Caco-2 (cell line): ENCODE data around the gene CREB5. TPM values are rescaled to one million over a fixed set of nuclear protein-coding genes. Genes with fewer than 3 reads are reported as not detected.

Experiments
- BruUV-seq: library from RNA; stranded (reverse); fragments of 400-500 nt; replicated peaks from 2 replicates; lab custom pipeline; 2021; lab: Mats Ljungman, UMichigan
- CTCF ChIA-PET: fragments of 300-600 bp; sonication (Branson Sonifier 250); formaldehyde crosslinking; loops from one replicate; lab custom pipeline; 2022; ENCODE audit warnings: antibody characterized with exemption; lab: Charles Lee
- POLR2A ChIA-PET: fragments of 300-600 bp; sonication (Branson Sonifier 250); formaldehyde crosslinking; loops from one replicate; lab custom pipeline; 2022; ENCODE audit warnings: antibody characterized with exemption; lab: Charles Lee
- DNase-seq, 2 experiments: peaks; one replicate each; pipeline versions ENCODE4 v3.0.0 to v3.0.0-alpha.2; 2020 to 2022
- H3K27me3 ChIP-seq: replicated peaks from 2 replicates; pipeline ENCODE4 v1.6.0; 2011; ENCODE audit warnings: low read length; ENCODE audit not compliant: control insufficient read depth, insufficient read depth
- H3K36me3 ChIP-seq: 2 replicates; pipeline ENCODE4 v1.5.1; 2011; ENCODE audit warnings: low read length; ENCODE audit not compliant: control insufficient read depth, insufficient read depth
- H3K4me1 ChIP-seq: fragments of 250-450 bp; sonication (Bioruptor Pico); 2 replicates; pipeline ENCODE4 v1.5.1; 2020; ENCODE audit warnings: mild to moderate bottlenecking
- H3K4me3 ChIP-seq: 2 replicates; pipeline ENCODE4 v1.5.1; 2011; ENCODE audit warnings: low read depth, mild to moderate bottlenecking, control low read depth, low read length
- H3K9me3 ChIP-seq: fragments of 250-450 bp; sonication (Bioruptor Pico); 2 replicates; pipeline ENCODE4 v1.5.1; 2020; ENCODE audit warnings: mild to moderate bottlenecking, moderate library complexity
- H3K27ac Mint-ChIP-seq: one replicate; pipeline ENCODE4 v1.8.0; 2022; ENCODE audit warnings: mixed read lengths; ENCODE audit not compliant: unreplicated experiment
- H3K27me3 Mint-ChIP-seq: one replicate; pipeline ENCODE4 v1.8.0; 2022; ENCODE audit warnings: mixed read lengths; ENCODE audit not compliant: insufficient read depth, unreplicated experiment
- H3K36me3 Mint-ChIP-seq: one replicate; pipeline ENCODE4 v1.8.0; 2022; ENCODE audit warnings: mild to moderate bottlenecking, mixed read lengths; ENCODE audit not compliant: insufficient read depth, unreplicated experiment
- H3K4me1 Mint-ChIP-seq: one replicate; pipeline ENCODE4 v1.8.0; 2022; ENCODE audit warnings: low read depth, mixed read lengths; ENCODE audit not compliant: unreplicated experiment
- H3K4me3 Mint-ChIP-seq: one replicate; pipeline ENCODE4 v1.8.0; 2022; ENCODE audit warnings: mild to moderate bottlenecking, moderate library complexity, mixed read lengths; ENCODE audit not compliant: unreplicated experiment
- H3K9me3 Mint-ChIP-seq: one replicate; pipeline ENCODE4 v1.8.0; 2022; ENCODE audit warnings: mixed read lengths; ENCODE audit not compliant: unreplicated experiment
- CTCF ChIP-seq, 2 experiments: fragments of 200-600 bp in 1 of 2; IDR thresholded peaks; 1 replicate in 1 of 2; 2 replicates in 1 of 2; pipeline versions ENCODE4 v1.5.1 to v1.8.0; 2011 to 2022; ENCODE audit warnings: antibody characterized with exemption in 1 of 2, control low read depth in 1 of 2, inconsistent platforms in 1 of 2, low read depth in 1 of 2, low read length in 1 of 2, mild to moderate bottlenecking in 1 of 2, moderate library complexity in 1 of 2; ENCODE audit not compliant: insufficient read depth in 1 of 2, severe bottlenecking in 1 of 2, unreplicated experiment in 1 of 2
- intact Hi-C: fragments of 100-400 bp; cut with micrococcal nuclease; formaldehyde crosslinking; loops from one replicate; pipeline ENCODE4 v1.10.0; 2022; ENCODE audit not compliant: unreplicated experiment
- total RNA-seq: library from RNA; stranded (reverse); gene quantifications from 2 replicates; pipeline ENCODE4 v1.2.3, GENCODE V29; 2022

The CREB5 gene
- total RNA-seq, 1 experiment from 2014 or later = 9.1 TPM

DNA sequence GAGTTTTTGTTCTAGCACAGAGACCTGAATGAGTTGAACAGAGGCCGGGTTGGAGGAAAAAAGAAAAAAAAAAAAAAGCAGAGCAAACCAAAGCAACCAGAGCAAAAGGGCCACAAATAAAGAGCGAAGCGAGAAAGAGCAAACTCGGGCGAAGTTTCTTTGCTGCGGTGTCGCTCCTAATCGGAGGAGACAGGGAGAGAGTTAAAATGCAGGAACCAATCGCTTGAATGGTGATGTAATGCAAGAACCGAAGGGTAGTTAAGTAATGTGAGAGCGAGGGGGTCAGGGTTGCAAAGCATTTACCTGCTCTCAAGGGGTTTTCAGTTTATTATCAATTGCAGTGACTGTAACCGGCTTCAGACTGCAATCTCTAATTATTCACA lies 274.1 kb downstream of the CREB5 start:
- no peak overlapping the region for H3K4me3 Mint-ChIP-seq
- no peaks in the 10 kb centered on the region for H3K27me3 ChIP-seq
- no peaks in the 10 kb centered on the region for H3K4me1 Mint-ChIP-seq
- no peaks in the 10 kb centered on the region for H3K36me3 Mint-ChIP-seq
- intact Hi-C loops = no loop called here
- no peaks in the 10 kb centered on the region for H3K4me1 ChIP-seq
- POLR2A ChIA-PET = no interaction called here
- H3K9me3 ChIP-seq = no peaks in the 10 kb centered on the region
- H3K27ac Mint-ChIP-seq = no peak overlapping the region
- TSS peak; percentile 76 for BruUV-seq
- no peaks in the 10 kb centered on the region for H3K27me3 Mint-ChIP-seq
- no peaks in the 10 kb centered on the region for H3K9me3 Mint-ChIP-seq
- no peaks in the 10 kb centered on the region for H3K36me3 ChIP-seq
- TF ChIP-seq CTCF (IDR thresholded peaks at IDR 0.05; ENCODE audit: insufficient read depth in 1 of 2, low read depth in 1 of 2, low read length in 1 of 2, severe bottlenecking in 1 of 2, unreplicated experiment in 1 of 2) = no peak
- CTCF ChIA-PET = no interaction called here
- no peak for DNase-seq
- H3K4me3 ChIP-seq = 0 out of 2 replicates have a peak overlapping the region, but pooled peaks have one; percentile 19

GRCh38 chr7:28687537-28687936 lies 275.2 kb downstream of the CREB5 start:
- BruUV-seq = no TSS peak
- H3K36me3 Mint-ChIP-seq = no peaks in the 10 kb centered on the region
- intact Hi-C loops = no loop called here
- H3K4me3 Mint-ChIP-seq = no peak overlapping the region
- Histone ChIP-seq H3K4me1 (no peaks in the 10 kb centered on the region), H3K27me3 (no peaks in the 10 kb centered on the region), H3K36me3 (no peaks in the 10 kb centered on the region), H3K4me3 (no peak overlapping the region), H3K9me3 (no peaks in the 10 kb centered on the region)
- no peak for DNase-seq
- no peaks in the 10 kb centered on the region for H3K4me1 Mint-ChIP-seq
- H3K27ac Mint-ChIP-seq = no peak overlapping the region
- no peaks in the 10 kb centered on the region for H3K27me3 Mint-ChIP-seq
- ChIA-PET POLR2A (no interaction called here), CTCF (no interaction called here)
- TF ChIP-seq CTCF (IDR thresholded peaks at IDR 0.05; ENCODE audit: insufficient read depth in 1 of 2, low read depth in 1 of 2, low read length in 1 of 2, severe bottlenecking in 1 of 2, unreplicated experiment in 1 of 2) = no peak
- H3K9me3 Mint-ChIP-seq = no peaks in the 10 kb centered on the region

DNA sequence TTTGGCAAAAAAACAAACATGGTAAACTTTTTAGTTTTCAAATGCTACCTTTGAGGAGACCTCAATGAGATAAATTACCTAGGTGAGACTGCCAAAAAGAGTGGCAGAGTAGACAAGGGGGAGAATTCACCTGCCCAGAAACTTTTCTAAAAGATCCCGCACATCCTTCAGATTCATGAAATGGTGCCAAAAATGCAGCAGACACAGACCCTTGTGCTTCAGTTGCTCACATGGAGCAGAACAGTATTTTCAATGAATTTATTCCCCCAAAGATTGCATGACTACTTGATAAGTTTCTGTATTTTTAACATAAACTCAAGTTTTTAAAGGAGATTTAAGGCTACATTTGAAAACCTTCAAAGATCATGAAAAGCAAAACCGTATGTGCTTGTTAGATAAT lies 275.9 kb downstream of the CREB5 start:
- Histone ChIP-seq H3K4me1 (no peaks in the 10 kb centered on the region), H3K27me3 (no peaks in the 10 kb centered on the region), H3K36me3 (no peaks in the 10 kb centered on the region), H3K9me3 (no peaks in the 10 kb centered on the region), H3K4me3 (no peak overlapping the region)
- no peaks in the 10 kb centered on the region for H3K36me3 Mint-ChIP-seq
- ChIA-PET POLR2A (no interaction called here), CTCF (no interaction called here)
- H3K4me3 Mint-ChIP-seq = no peak overlapping the region
- H3K27me3 Mint-ChIP-seq = no peaks in the 10 kb centered on the region
- H3K4me1 Mint-ChIP-seq = no peaks in the 10 kb centered on the region
- BruUV-seq = no TSS peak
- no peak for TF ChIP-seq CTCF (IDR thresholded peaks at IDR 0.05; ENCODE audit: insufficient read depth in 1 of 2, low read depth in 1 of 2, low read length in 1 of 2, severe bottlenecking in 1 of 2, unreplicated experiment in 1 of 2)
- intact Hi-C loops = no loop called here
- H3K27ac Mint-ChIP-seq = no peak overlapping the region
- no peak for DNase-seq
- H3K9me3 Mint-ChIP-seq = no peaks in the 10 kb centered on the region
